Prostate gland (tissue), 2 donors: ENCODE results near the gene RAMACL. TPM values are rescaled to one million over a fixed set of nuclear protein-coding genes. Genes with fewer than 3 reads are reported as not detected.

Experiments used
- DNase-seq: peaks from one replicate; pipeline ENCODE4 v3.0.0-alpha.2; 2019; ENCODE audit warnings: low spot score
- H3K27ac ChIP-seq, 2 donors: fragments of 200-600 bp; sonication (generic); 2 replicates each; pipeline ENCODE4 v1.5.1; 2017 to 2019
- H3K27me3 ChIP-seq: fragments of 200-600 bp; sonication (generic); replicated peaks from 2 replicates; pipeline ENCODE4 v1.5.1; 2019; ENCODE audit not compliant: insufficient read depth
- H3K36me3 ChIP-seq, 2 donors: fragments of 200-600 bp; sonication (generic); 1 replicate in 1 of 2; 2 replicates in 1 of 2; pipeline versions ENCODE4 v1.5.1 to v1.8.1; 2017 to 2019
- H3K4me1 ChIP-seq: fragments of 200-600 bp; sonication (generic); replicated peaks from 2 replicates; pipeline ENCODE4 v1.5.1; 2019
- H3K4me3 ChIP-seq, 2 donors: fragments of 200-600 bp; sonication (generic); 2 replicates each; pipeline ENCODE4 v1.5.1; 2017 to 2019
- H3K9me3 ChIP-seq: fragments of 200-600 bp; sonication (generic); 2 replicates; pipeline ENCODE4 v1.5.1; 2017
- CTCF ChIP-seq, 4 experiments: fragments of 200-600 bp in 2 of 4; fragments of 450-650 bp in 2 of 4; sonication (generic) in 2 of 4; IDR thresholded peaks; 1 replicate in 3 of 4; 2 replicates in 1 of 4; pipeline ENCODE4 v1.5.1; 2016 to 2019; ENCODE audit warnings: antibody characterized with exemption in 4 of 4, mild to moderate bottlenecking in 2 of 4, moderate library complexity in 2 of 4
- POLR2A ChIP-seq: fragments of 450-650 bp; IDR thresholded peaks from one replicate; pipeline ENCODE4 v1.6.1; 2016; ENCODE audit warnings: antibody characterized with exemption, mild to moderate bottlenecking
- POLR2AphosphoS5 ChIP-seq: sonication (generic); formaldehyde crosslinking; IDR thresholded peaks from one replicate; pipeline ENCODE4 v1.6.1; 2017; ENCODE audit warnings: antibody characterized with exemption
- WGBS: methylation state at CpG from one replicate; pipeline ENCODE4 v1.1.5; 2018; 5-methylcytosine and 5-hydroxymethylcytosine counted together
- intact Hi-C: fragments of 100-400 bp; cut with DNase I; formaldehyde crosslinking; loops from one replicate; pipeline ENCODE4 v1.14.2; 2022
- total RNA-seq, 2 donors: library from RNA; depleted of rRNA; stranded (reverse); fragments of >200 nt; gene quantifications; one replicate each; pipeline ENCODE4 v1.1.0, GENCODE V29; 2016

Gene RAMACL
- total RNA-seq, 2 donors from 2014 or later = 0.68 to 1.1 TPM

GRCh38 chr6:166618251-166618650 is 31.8 kb upstream of the RAMACL start:
- WGBS = 95% methylated on average over 4 of the region's 4 CpGs
- DNase-seq = no peak
- no peak overlapping the region for H3K4me3 ChIP-seq
- H3K36me3 ChIP-seq = no peaks in the 10 kb centered on the region
- no peak for TF ChIP-seq POLR2AphosphoS5
- TF ChIP-seq POLR2A = no peak
- no peak for TF ChIP-seq CTCF (IDR thresholded peaks at IDR 0.05)
- intact Hi-C loops = no loop called here
- no peaks in the 10 kb centered on the region for H3K9me3 ChIP-seq
- no peak overlapping the region for H3K27ac ChIP-seq
- H3K27me3 ChIP-seq = no peaks in the 10 kb centered on the region
- H3K4me1 ChIP-seq = no peaks in the 10 kb centered on the region

GRCh38 chr6:166617359-166617758 is 30.9 kb upstream of the RAMACL start:
- intact Hi-C loops = no loop called here
- TF ChIP-seq CTCF (IDR thresholded peaks at IDR 0.05) (no peak), POLR2A (no peak), POLR2AphosphoS5 (no peak)
- Histone ChIP-seq H3K36me3 (no peaks in the 10 kb centered on the region), H3K4me1 (no peaks in the 10 kb centered on the region), H3K27me3 (no peaks in the 10 kb centered on the region), H3K27ac (no peak overlapping the region), H3K4me3 (no peak overlapping the region), H3K9me3 (no peaks in the 10 kb centered on the region)
- WGBS = 88% methylated on average over 7 of the region's 7 CpGs
- no peak for DNase-seq

- intact Hi-C loops = no loop called here
- WGBS = 90% methylated on average over 22 of the region's 22 CpGs
- Histone ChIP-seq H3K4me1 (no peaks in the 10 kb centered on the region), H3K36me3 (no peaks in the 10 kb centered on the region), H3K27me3 (no peaks in the 10 kb centered on the region), H3K4me3 (no peak overlapping the region), H3K9me3 (no peaks in the 10 kb centered on the region), H3K27ac (no peak overlapping the region)
- DNase-seq = no peak
- TF ChIP-seq CTCF (IDR thresholded peaks at IDR 0.05) = no peak
- no peak for TF ChIP-seq POLR2A
- TF ChIP-seq POLR2AphosphoS5 = no peak
These were observed 30.1 kb upstream of the RAMACL start for GRCh38 chr6:166616261-166617238.

- Histone ChIP-seq H3K4me1 (no peaks in the 10 kb centered on the region), H3K27ac (no peak overlapping the region)
- 82% methylated on average over 21 of the region's 21 CpGs for WGBS
These were observed 28.7 kb upstream of the RAMACL start for GRCh38 chr6:166615059-166615770.

More at GRCh38 chr6:166615059-166615770, 28.7 kb upstream of the RAMACL start:
- H3K27me3 ChIP-seq = no peaks in the 10 kb centered on the region
- intact Hi-C loops = no loop called here
- no peak for DNase-seq
- H3K4me3 ChIP-seq = no peak overlapping the region
- TF ChIP-seq POLR2AphosphoS5 = peak; percentile 42
- no peak for TF ChIP-seq POLR2A
- no peak for TF ChIP-seq CTCF (IDR thresholded peaks at IDR 0.05)
- no peaks in the 10 kb centered on the region for H3K36me3 ChIP-seq
- no peaks in the 10 kb centered on the region for H3K9me3 ChIP-seq
